ENCODE measurements around the gene GAB2.
"Not testable (repeated sequence)": the region's sequence is repeated elsewhere in the genome, so short reads cannot be mapped to it uniquely, and the experiment has no call there.

The GAB2 gene

GRCh38 chr11:78363024-78363619 lies 54.5 kb downstream of the GAB2 start:
- Histone ChIP-seq H3K9me3 (replicated peaks in 1 of 2; ENCODE audit: control insufficient read depth in 2 of 2, insufficient read depth in 1 of 2, low read depth in 1 of 2, low read length in 2 of 2) (no peaks in the 10 kb centered on the region), H3K79me1 (ENCODE audit: low read depth, low read length) (peaks cover 2% of the 10 kb centered on the region), H3K36me3 (replicated peaks in 1 of 2; ENCODE audit: control insufficient read depth in 2 of 2, insufficient read depth in 2 of 2, low read length in 2 of 2) (no peaks in the 10 kb centered on the region), H3K23ac (ENCODE audit: low read depth, low read length, poor library complexity) (no peak overlapping the region), H2BK5ac (ENCODE audit: low read length) (no peak overlapping the region), H3K14ac (ENCODE audit: low read length) (no peak overlapping the region), H4K8ac (ENCODE audit: low read depth, low read length) (no peak overlapping the region), H2AK5ac (ENCODE audit: low read depth, low read length) (no peak overlapping the region), H3K4me3 (ENCODE audit: low read length in 2 of 2) (no peak overlapping the region), H3K27me3 (ENCODE audit: control insufficient read depth in 3 of 3, insufficient read depth in 3 of 3, low read depth in 1 of 3, low read length in 3 of 3) (no peaks in the 10 kb centered on the region), H2AFZ (ENCODE audit: low read length) (no peak overlapping the region), H3K4me1 (ENCODE audit: control insufficient read depth in 2 of 2, insufficient read depth in 1 of 2, low read depth in 1 of 2, low read length in 2 of 2) (peaks cover 7 to 16% of the 10 kb centered on the region in 2 donors), H4K91ac (ENCODE audit: low read depth, low read length, poor library complexity) (no peak overlapping the region), H2BK12ac (ENCODE audit: low read length) (no peak overlapping the region), H2BK15ac (ENCODE audit: low read length) (no peak overlapping the region), H2BK120ac (ENCODE audit: low read depth, low read length) (no peak overlapping the region), H3K9ac (ENCODE audit: low read depth, low read length, poor library complexity) (no peak overlapping the region), H3K4ac (ENCODE audit: low read length) (no peak overlapping the region), H3K27ac (replicated peaks; ENCODE audit: low read length) (no peak overlapping the region), H3K18ac (ENCODE audit: low read length) (no peak overlapping the region), H3K4me2 (ENCODE audit: insufficient read depth, low read length, poor library complexity, severe bottlenecking) (no peak overlapping the region)
- no CpG with 5 or more reads among the region's 1 CpG for WGBS, 2 donors (ENCODE audit: extremely low coverage in 2 of 2, insufficient read length in 2 of 2, insufficient replicate concordance in 1 of 2)
- DNase-seq (ENCODE audit: low spot score): no peak

DNA sequence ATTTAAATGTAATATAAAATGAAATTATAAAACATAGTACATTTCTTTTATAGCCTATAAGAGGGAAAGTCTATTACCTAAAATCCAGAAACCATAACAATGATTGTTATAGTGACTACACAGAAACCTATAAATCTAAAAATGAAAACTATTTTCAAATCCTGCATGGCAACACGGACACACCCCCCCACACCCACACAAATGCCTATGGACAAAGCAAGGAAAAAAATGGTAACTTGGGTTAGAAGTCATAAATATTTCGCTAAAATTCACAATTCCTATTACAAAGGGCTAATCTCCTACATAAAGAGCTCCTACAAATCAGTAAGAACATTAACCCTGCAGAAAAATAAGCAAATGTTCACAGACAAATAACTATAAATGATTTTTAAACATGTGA lies 56.4 kb downstream of the GAB2 start:
- no peak overlapping the region for H2AK5ac ChIP-seq (ENCODE audit: low read depth, low read length)
- H3K4me2 ChIP-seq (ENCODE audit: insufficient read depth, low read length, poor library complexity, severe bottlenecking): no peak overlapping the region
- no peaks in the 10 kb centered on the region for H3K79me1 ChIP-seq (ENCODE audit: low read depth, low read length)
- WGBS, 2 donors (ENCODE audit: extremely low coverage in 2 of 2, insufficient read length in 2 of 2, insufficient replicate concordance in 1 of 2): no CpG with 5 or more reads among the region's 2 CpGs
- no peak for DNase-seq (ENCODE audit: low spot score)
- no peak overlapping the region for H3K23ac ChIP-seq (ENCODE audit: low read depth, low read length, poor library complexity)
- H3K27me3 ChIP-seq (ENCODE audit: control insufficient read depth in 3 of 3, insufficient read depth in 3 of 3, low read depth in 1 of 3, low read length in 3 of 3): no peaks in the 10 kb centered on the region
- H2BK12ac ChIP-seq (ENCODE audit: low read length): no peak overlapping the region
- H3K36me3 ChIP-seq (replicated peaks in 1 of 2; ENCODE audit: control insufficient read depth in 2 of 2, insufficient read depth in 2 of 2, low read length in 2 of 2): no peaks in the 10 kb centered on the region
- no peak overlapping the region for H3K4me3 ChIP-seq (ENCODE audit: low read length in 2 of 2)
- no peak overlapping the region for H2BK5ac ChIP-seq (ENCODE audit: low read length)
- H3K18ac ChIP-seq (ENCODE audit: low read length): no peak overlapping the region
- H3K9me3 ChIP-seq (replicated peaks in 1 of 2; ENCODE audit: control insufficient read depth in 2 of 2, insufficient read depth in 1 of 2, low read depth in 1 of 2, low read length in 2 of 2): peaks cover 0 to 7% of the 10 kb centered on the region in 2 donors
- H4K91ac ChIP-seq (ENCODE audit: low read depth, low read length, poor library complexity): no peak overlapping the region
- peaks cover 7 to 11% of the 10 kb centered on the region in 2 donors for H3K4me1 ChIP-seq (ENCODE audit: control insufficient read depth in 2 of 2, insufficient read depth in 1 of 2, low read depth in 1 of 2, low read length in 2 of 2)
- no peak overlapping the region for H3K14ac ChIP-seq (ENCODE audit: low read length)
- no peak overlapping the region for H4K8ac ChIP-seq (ENCODE audit: low read depth, low read length)
- H3K4ac ChIP-seq (ENCODE audit: low read length): no peak overlapping the region
- no peak overlapping the region for H3K27ac ChIP-seq (replicated peaks; ENCODE audit: low read length)
- H2AFZ ChIP-seq (ENCODE audit: low read length): no peak overlapping the region
- no peak overlapping the region for H3K9ac ChIP-seq (ENCODE audit: low read depth, low read length, poor library complexity)
- H2BK15ac ChIP-seq (ENCODE audit: low read length): no peak overlapping the region
- no peak overlapping the region for H2BK120ac ChIP-seq (ENCODE audit: low read depth, low read length)

- Histone ChIP-seq H3K9me3 (replicated peaks in 1 of 2; ENCODE audit: control insufficient read depth in 2 of 2, insufficient read depth in 1 of 2, low read depth in 1 of 2, low read length in 2 of 2) (peaks cover 0 to 7% of the 10 kb centered on the region in 2 donors), H2AFZ (ENCODE audit: low read length) (no peak overlapping the region), H4K91ac (ENCODE audit: low read depth, low read length, poor library complexity) (no peak overlapping the region), H2BK5ac (ENCODE audit: low read length) (no peak overlapping the region), H3K36me3 (replicated peaks in 1 of 2; ENCODE audit: control insufficient read depth in 2 of 2, insufficient read depth in 2 of 2, low read length in 2 of 2) (no peaks in the 10 kb centered on the region), H3K4me2 (ENCODE audit: insufficient read depth, low read length, poor library complexity, severe bottlenecking) (no peak overlapping the region), H3K27ac (replicated peaks; ENCODE audit: low read length) (no peak overlapping the region), H3K9ac (ENCODE audit: low read depth, low read length, poor library complexity) (no peak overlapping the region), H3K4ac (ENCODE audit: low read length) (no peak overlapping the region), H2AK5ac (ENCODE audit: low read depth, low read length) (no peak overlapping the region), H4K8ac (ENCODE audit: low read depth, low read length) (no peak overlapping the region), H2BK12ac (ENCODE audit: low read length) (no peak overlapping the region), H2BK15ac (ENCODE audit: low read length) (no peak overlapping the region), H2BK120ac (ENCODE audit: low read depth, low read length) (no peak overlapping the region), H3K4me3 (ENCODE audit: low read length in 2 of 2) (no peak overlapping the region), H3K18ac (ENCODE audit: low read length) (no peak overlapping the region), H3K23ac (ENCODE audit: low read depth, low read length, poor library complexity) (no peak overlapping the region), H3K4me1 (ENCODE audit: control insufficient read depth in 2 of 2, insufficient read depth in 1 of 2, low read depth in 1 of 2, low read length in 2 of 2) (peaks cover 2 to 9% of the 10 kb centered on the region in 2 donors), H3K27me3 (ENCODE audit: control insufficient read depth in 3 of 3, insufficient read depth in 3 of 3, low read depth in 1 of 3, low read length in 3 of 3) (no peaks in the 10 kb centered on the region), H3K79me1 (ENCODE audit: low read depth, low read length) (no peaks in the 10 kb centered on the region), H3K14ac (ENCODE audit: low read length) (no peak overlapping the region)
- no CpG with 5 or more reads among the region's 3 CpGs for WGBS, 2 donors (ENCODE audit: extremely low coverage in 2 of 2, insufficient read length in 2 of 2, insufficient replicate concordance in 1 of 2)
- DNase-seq (ENCODE audit: low spot score): no peak
Observed at GRCh38 chr11:78359921-78360320, 57.7 kb downstream of the GAB2 start.

DNA sequence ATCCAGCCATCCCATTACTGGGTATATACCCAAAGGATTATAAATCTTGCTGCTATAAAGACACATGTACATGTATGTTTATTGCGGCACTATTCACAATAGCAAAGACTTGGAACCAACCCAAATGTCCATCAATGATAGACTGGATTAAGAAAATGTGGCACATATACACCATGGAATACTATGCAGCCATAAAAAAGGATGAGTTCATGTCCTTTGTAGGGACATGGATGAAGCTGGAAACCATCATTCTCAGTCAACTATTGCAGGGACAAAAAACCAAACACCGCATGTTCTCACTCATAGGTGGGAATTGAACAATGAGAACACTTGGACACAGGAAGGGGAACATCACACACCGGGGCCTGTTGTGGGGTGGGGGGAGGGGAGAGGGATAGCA lies 59.7 kb downstream of the GAB2 start:
- H3K27me3 ChIP-seq (ENCODE audit: control insufficient read depth in 3 of 3, insufficient read depth in 3 of 3, low read depth in 1 of 3, low read length in 3 of 3); H3K4me2 ChIP-seq (ENCODE audit: insufficient read depth, low read length, poor library complexity, severe bottlenecking); H3K18ac ChIP-seq (ENCODE audit: low read length); DNase-seq (ENCODE audit: low spot score); H3K9ac ChIP-seq (ENCODE audit: low read depth, low read length, poor library complexity); H3K9me3 ChIP-seq (replicated peaks in 1 of 2; ENCODE audit: control insufficient read depth in 2 of 2, insufficient read depth in 1 of 2, low read depth in 1 of 2, low read length in 2 of 2); H3K4me3 ChIP-seq (ENCODE audit: low read length in 2 of 2); H2BK12ac ChIP-seq (ENCODE audit: low read length); H3K4ac ChIP-seq (ENCODE audit: low read length); H4K8ac ChIP-seq (ENCODE audit: low read depth, low read length); H4K91ac ChIP-seq (ENCODE audit: low read depth, low read length, poor library complexity); H2BK15ac ChIP-seq (ENCODE audit: low read length); H3K14ac ChIP-seq (ENCODE audit: low read length); H2BK120ac ChIP-seq (ENCODE audit: low read depth, low read length); H3K27ac ChIP-seq (replicated peaks; ENCODE audit: low read length); H2AFZ ChIP-seq (ENCODE audit: low read length); H3K23ac ChIP-seq (ENCODE audit: low read depth, low read length, poor library complexity); H2AK5ac ChIP-seq (ENCODE audit: low read depth, low read length); H3K36me3 ChIP-seq (replicated peaks in 1 of 2; ENCODE audit: control insufficient read depth in 2 of 2, insufficient read depth in 2 of 2, low read length in 2 of 2); H3K79me1 ChIP-seq (ENCODE audit: low read depth, low read length); H2BK5ac ChIP-seq (ENCODE audit: low read length): not testable (repeated sequence)
- WGBS, 2 donors (ENCODE audit: extremely low coverage in 2 of 2, insufficient read length in 2 of 2, insufficient replicate concordance in 1 of 2): no CpG with 5 or more reads among the region's 3 CpGs
- H3K4me1 ChIP-seq (ENCODE audit: control insufficient read depth in 2 of 2, insufficient read depth in 1 of 2, low read depth in 1 of 2, low read length in 2 of 2): peaks cover 7 to 11% of the 10 kb centered on the region in 2 donors

All from neuronal stem cell (in vitro differentiated cells).